ENCODE results near the gene TTC28.

The TTC28 gene

GRCh38 chr22:27962268-27963044 is 717.2 kb downstream of the TTC28 start:
- no peak for DNase-seq (ENCODE audit: low spot score)

DNA sequence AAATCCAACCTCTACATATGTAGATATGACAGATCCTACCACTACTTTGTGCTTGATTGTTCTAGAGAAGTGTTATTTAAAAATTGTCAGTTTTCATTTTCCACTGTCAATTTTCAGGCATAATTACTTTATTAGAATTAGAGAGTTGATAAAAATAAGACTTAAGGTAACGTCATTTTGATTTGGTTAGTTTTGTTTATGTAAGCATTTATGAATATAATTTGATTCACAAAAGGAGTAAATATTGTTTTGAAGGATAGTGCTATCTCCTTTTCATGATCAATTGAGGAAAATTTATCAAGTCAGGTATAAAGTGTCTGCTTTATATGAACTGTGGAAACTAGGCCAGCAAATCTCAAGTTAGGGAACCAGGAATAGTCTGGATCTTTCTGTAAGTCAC is 718.0 kb downstream of the TTC28 start:
- no peak for DNase-seq (ENCODE audit: low spot score)

DNA sequence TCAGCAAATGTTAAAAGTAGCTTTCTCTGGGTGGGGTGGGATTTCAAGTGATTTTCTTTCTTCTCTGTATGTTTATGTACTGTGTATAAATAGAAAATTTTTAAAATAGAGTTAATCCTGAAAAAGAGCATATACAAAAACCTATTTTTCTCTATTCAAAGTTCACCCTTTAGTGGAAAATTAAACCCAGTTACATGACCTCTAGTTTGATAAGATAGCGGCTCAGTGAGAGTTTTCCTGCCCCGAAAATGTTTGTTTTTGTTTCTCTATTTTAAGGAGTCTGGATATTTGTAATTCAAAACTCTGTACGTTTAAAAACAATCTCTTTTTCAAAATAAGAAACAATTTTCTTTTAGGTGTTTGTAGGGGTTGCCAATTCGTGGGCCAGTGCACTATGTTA is 718.5 kb downstream of the TTC28 start:
- DNase-seq (ENCODE audit: low spot score), result no peak

DNA sequence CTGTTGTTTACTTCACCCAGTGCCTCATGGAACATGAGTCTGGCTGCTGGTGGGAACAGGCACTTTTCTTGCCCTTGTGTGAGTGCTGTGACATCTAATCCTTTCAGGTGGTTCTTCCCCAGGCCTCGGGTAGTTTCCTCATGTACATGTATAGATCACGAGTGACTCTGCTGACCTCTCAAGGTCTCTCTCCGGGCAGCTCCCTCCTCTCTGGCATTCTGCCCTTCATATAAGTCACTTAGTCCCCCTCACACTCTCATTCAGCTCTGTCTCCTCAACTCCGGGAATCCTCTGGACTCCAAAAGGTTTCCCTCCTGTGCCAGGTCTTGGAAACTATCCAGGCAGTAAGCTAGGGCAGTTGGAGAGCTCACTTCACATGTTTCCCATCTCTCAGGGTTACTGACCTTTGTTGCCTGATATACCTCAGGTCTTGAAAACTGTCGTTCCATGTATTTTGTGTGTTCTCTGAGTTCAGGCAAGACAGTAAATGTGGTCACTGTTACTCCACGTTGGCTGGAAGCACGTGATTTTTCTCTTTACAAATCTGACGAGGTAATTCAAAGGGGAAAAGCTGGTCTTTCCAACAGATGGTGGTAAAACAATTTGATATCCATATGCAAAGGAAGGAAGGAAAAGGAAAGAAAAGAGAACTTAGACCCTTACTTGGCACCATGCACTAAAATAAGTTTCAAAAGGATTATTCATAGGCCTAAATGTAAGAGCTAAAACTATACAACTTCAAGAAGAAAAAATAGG is 720.1 kb downstream of the TTC28 start:
- no peak for DNase-seq (ENCODE audit: low spot score)

DNA sequence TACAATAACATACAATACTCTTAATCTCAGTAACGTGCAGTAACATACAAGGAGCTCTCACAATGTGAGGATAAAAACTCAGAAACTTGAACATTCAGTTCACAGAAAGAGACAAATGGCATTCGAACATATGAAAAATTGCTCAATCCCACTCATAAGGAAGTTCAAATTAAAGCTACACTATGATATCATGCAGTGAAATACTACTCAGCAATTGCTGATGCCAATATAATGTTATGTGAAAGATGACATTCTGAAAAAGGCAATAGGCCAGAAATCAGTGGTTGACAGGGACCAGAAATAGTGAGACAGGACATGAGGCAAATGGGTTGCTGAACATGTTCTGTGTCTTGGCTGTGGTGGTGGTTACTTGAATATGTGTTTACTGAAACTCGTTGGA is 726.9 kb downstream of the TTC28 start:
- DNase-seq (ENCODE audit: low spot score), result no peak

DNA sequence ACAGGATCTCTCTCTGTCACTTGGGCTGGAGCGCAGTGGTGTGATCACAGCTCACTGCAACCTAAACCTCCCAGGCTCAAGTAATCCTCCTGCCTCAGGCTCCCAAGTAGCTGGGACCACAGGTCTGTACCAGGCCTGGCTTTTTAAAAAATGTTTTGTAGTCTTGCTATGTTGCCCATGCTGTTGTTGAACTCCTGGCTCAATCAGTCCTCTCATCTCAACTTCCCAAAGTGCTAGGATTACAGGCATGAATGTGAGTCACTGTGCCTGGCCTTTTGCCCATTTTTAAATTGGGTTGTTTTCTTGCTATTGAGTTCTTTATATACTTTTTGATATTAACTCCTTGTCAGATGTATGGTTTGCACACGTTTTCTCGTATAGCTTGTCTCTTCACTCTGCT is 727.5 kb downstream of the TTC28 start:
- no peak for DNase-seq (ENCODE audit: low spot score)

DNA sequence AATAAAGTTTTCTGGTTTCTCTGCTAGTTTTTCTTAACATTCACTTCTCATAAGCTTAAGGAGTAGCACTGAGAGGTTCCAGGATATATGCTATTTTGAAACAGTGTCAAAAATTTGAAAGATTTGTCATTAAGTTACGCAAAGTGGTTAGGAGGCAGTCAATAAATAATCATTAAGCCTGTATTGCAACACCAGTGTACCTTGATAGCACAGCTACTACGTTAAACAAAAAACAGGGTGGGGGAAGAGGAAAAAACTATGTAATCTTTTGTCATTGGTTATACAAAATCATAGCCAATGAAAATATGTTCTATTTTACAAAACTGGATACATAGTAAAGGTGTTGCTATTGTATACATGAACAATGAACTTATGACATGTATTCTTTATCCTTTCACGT is 730.2 kb downstream of the TTC28 start:
- DNase-seq (ENCODE audit: low spot score), result no peak

- DNase-seq (ENCODE audit: low spot score), result no peak
Observed at GRCh38 chr22:27948569-27948968, 731.1 kb downstream of the TTC28 start.

GRCh38 chr22:27947448-27947847 is 732.2 kb downstream of the TTC28 start:
- no peak for DNase-seq (ENCODE audit: low spot score)

DNA sequence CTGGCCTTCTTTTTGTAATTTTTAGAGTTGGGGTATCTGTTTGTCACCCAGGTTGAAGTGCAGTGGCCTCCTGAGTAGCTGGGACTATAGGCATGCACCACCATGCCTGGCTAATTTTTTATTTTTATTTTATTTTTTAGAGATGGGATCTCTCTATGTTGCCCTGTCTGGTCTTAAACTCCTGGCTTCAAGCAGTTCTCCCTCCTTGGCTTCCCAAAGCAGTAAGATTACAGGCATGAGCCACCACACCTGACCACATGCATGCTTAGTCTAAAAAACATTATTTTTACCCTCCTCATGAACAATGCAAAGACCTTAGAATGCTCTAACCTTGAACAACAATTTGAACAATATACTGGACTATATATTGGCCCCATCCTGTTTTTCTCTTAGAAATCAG is 738.5 kb downstream of the TTC28 start:
- no peak for DNase-seq (ENCODE audit: low spot score)

DNA sequence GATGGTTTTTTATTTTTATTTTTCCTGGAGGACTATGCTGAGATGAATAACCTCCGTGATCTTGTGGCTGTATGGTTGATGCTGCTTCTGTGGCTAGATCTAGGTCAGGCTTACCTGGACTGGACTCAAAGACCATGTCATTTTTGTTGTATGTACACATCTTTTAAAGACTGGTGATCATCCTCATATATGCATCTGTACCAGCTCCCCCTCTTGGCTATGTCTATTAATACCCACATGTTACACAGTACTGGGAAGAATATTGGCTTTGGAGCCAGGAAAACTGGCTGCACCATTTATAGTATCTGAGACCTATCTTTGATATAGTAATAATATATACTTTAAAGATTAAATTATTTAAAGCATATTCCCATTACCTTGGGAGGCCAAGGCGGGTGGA is 742.2 kb downstream of the TTC28 start:
- DNase-seq (ENCODE audit: low spot score), result no peak

DNA sequence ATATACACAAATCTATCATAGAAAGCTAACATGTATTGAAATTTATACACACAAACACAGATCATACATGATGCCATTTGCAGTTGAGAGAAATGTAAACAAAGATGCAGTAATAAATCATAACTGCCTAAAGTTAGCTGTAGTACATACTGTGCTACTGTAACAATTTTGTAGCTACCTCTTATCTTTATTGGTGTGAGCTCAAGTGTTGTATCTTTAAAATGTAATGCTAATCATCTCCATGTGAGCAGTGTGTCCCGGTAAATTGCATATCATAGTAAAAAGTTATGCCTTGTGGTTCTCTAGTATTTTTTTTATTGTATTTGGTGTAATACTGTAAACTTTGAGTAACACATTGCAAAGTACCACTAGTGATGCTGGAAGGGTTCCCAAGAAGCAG is 743.7 kb downstream of the TTC28 start:
- no peak for DNase-seq (ENCODE audit: low spot score)

DNA sequence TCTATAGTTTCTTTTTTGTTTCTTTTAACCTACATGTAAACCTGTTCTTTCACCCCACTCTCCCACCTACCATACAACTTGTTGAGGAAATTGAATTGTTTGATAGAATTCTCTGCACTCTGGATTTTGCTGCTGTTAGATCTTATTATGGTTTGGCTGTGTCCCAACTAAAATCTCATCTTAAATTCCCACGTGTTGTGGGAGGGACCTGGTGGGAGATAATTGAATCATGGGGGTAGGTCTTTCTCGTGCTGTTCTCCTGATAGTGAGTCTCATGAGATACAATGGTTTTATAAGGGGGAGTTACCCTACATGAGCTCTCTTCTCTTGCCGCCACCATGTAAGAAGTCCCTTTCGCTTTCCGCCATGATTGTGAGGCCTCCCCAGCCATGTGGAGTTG is 745.6 kb downstream of the TTC28 start:
- DNase-seq (ENCODE audit: low spot score), result no peak

DNA sequence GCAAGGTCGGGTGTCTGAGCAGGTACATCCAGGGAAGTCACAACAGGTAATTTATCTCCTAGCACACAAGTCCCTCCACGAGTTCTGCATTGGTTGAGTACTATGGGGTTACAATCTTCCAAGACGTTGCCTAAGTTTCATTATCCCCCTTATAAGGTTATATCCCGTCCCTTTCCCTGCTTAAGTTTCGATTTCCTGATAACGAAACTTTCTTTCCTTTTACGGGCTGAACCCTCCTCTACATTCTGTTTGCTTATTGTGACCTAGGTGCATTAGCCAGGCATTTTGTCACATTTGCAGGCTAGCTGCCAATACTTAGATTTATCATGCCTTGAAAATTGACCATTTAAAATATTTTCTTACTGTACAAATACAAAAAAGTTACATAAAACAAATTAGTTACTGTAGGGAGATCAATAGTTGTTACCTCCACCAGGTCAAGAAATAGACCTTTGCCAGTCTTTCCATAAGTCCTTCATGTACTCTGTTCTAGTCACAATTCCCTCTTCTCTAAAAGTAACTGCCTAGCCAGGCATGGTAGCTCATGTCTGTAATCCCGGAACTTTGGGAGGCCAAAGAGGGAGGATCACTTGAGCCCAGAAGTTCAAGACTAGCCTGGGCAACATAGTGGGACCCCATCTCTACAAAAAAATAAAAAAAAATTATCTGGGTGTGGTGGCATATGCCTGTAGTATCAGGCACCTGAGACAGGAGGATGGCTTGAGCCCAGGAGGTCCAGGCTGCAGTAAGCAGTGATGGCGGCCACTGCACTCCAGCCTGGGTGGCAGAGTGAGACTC is 746.3 kb downstream of the TTC28 start:
- no peak for DNase-seq (ENCODE audit: low spot score)

- DNase-seq (ENCODE audit: low spot score), result no peak
Observed at GRCh38 chr22:27930331-27931060, 749.1 kb downstream of the TTC28 start.

Data from left forelimb (tissue), 1 donor.